Fibroblast of pulmonary artery (primary cell): Measurements from ENCODE around the gene NAXE.
"Not testable (repeated sequence)": the region's sequence is repeated elsewhere in the genome, so short reads cannot be mapped to it uniquely, and the experiment has no call there.

Experiments
- DNase-seq: peaks from one replicate; pipeline ENCODE4 v3.0.0-alpha.2; 2010; ENCODE audit warnings: low read depth
- H3K4me3 ChIP-seq: replicated peaks from 2 replicates; pipeline ENCODE4 v1.5.1; 2011; ENCODE audit warnings: low read depth, mild to moderate bottlenecking, control low read depth, low read length, moderate library complexity
- CTCF ChIP-seq: IDR thresholded peaks from 2 replicates; pipeline ENCODE4 v1.5.1; 2011; ENCODE audit warnings: mild to moderate bottlenecking, control low read depth, low read length, inconsistent platforms; ENCODE audit errors: missing control alignments

The NAXE gene

GRCh38 chr1:156602557-156602993, 11.0 kb downstream of the NAXE start:
- DNase-seq = no peak
- TF ChIP-seq CTCF = peak; percentile 39
- H3K4me3 ChIP-seq = no peak overlapping the region

- not testable (repeated sequence) for DNase-seq, H3K4me3 ChIP-seq
Measured at GRCh38 chr1:156607344-156607743, 15.8 kb downstream of the NAXE start.

- no peak overlapping the region for H3K4me3 ChIP-seq
- peak; percentile 84 for DNase-seq
- peak; percentile 90 for TF ChIP-seq CTCF
Measured at GRCh38 chr1:156608036-156608674, 16.6 kb downstream of the NAXE start.

GRCh38 chr1:156608981-156609380, 17.4 kb downstream of the NAXE start:
- no peak for DNase-seq
- no peak overlapping the region for H3K4me3 ChIP-seq
- peak; percentile 57 for TF ChIP-seq CTCF

GRCh38 chr1:156610072-156610471, 18.5 kb downstream of the NAXE start:
- H3K4me3 ChIP-seq, DNase-seq: not testable (repeated sequence)

- no peak overlapping the region for H3K4me3 ChIP-seq
- no peak for TF ChIP-seq CTCF
Measured at GRCh38 chr1:156612666-156613065, 21.1 kb downstream of the NAXE start.

GRCh38 chr1:156615946-156616345, 24.4 kb downstream of the NAXE start:
- no peak overlapping the region for H3K4me3 ChIP-seq
- TF ChIP-seq CTCF = no peak
- DNase-seq = no peak

More at GRCh38 chr1:156612666-156613065, 21.1 kb downstream of the NAXE start:
- DNase-seq = no peak

- H3K4me3 ChIP-seq = no peak overlapping the region
- peak; percentile 18 for TF ChIP-seq CTCF
- DNase-seq = peak; percentile 64
Measured at GRCh38 chr1:156616463-156616862, 24.9 kb downstream of the NAXE start.
